Stimulated activated CD4-positive, alpha-beta T cell treated with anti-CD3 and anti-CD28 coated beads, Interleukin-2, amount 100 ng/mL, for 48 hours (primary cell): ENCODE results near the gene EZH2.

Experiments
- DNase-seq, 2 donors: peaks; one replicate each; pipeline ENCODE4 v3.0.0-alpha.2; 2020

The EZH2 gene

DNA sequence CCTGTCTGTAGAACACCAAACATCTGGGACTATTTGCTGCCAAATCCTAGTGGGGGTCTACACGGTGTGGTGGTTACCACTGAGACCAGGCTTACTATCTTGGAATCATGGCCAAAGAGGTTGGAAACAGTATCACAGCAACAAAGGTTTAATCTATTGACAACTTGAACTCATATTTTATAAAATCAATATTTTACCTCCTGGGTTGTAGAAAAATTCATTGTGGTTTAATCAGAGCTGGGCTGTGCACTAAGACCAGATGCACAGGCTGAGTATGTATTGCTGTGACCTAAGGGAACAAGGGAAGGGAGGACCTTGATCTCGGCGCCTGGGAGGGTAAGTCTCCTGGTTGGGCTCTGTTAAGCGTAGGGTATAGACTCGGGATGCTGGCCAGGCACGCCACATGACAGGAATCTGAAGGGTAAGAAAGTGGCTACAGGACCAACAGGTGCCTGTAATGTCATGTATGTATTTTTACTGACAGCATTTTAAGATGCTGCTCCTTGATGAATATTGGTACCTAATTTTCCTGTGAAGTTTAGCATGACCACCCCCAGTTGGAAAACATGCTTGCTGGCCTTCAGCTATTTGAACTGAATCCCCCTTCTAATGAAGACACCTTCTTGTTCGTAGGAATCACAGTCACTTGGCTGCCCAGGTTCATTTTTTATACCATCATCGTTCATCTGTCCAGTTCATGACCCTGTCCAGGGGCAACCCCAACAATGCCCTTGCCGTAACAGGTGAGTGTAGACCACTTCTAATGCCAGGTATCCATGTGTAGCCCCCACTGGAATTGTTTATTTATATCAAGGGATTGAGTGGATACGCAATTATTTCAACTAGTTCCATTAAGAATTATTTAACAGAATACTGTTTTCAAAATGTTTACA, 79.5 kb downstream of the EZH2 start:
- DNase-seq = no peak

DNA sequence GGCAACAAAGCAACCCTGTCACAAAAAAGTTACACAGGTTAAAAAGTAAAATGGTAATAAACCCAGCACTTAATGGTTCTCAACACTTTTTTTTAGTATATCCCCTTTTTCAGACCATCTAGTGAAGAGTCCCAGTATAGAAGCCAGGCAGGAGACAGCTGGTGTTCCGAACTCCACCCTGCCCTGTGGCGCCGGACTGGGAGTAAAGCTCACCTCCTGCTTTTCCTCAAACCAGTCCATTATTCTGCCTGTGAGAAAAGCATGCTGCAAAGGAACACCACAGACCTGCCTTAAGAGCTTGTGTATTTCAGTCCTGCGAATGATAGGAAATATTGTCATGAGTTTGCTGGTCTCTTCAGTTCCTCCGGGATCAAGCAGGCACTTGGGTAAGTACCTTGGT, 81.0 kb downstream of the EZH2 start:
- DNase-seq = no peak

DNA sequence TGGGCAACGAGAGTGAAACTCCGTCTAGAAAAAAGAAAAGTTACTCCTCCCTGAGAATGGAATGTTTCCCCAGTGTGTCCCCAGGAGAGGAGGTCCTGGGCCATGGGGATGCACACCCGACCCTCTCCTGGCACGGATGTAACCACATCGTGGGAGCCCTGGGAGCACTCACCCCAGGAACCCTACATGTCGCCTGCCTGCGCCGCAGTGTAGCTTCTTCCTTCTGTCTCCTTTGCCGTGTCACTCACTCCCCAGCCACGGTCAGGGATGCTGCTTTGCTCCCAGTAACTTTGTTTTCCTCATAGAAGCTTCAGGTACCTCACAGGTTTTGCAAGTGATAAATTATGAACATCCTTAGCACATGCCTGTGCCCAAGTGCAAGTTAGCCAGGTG, 82.0 kb downstream of the EZH2 start:
- no peak for DNase-seq

DNA sequence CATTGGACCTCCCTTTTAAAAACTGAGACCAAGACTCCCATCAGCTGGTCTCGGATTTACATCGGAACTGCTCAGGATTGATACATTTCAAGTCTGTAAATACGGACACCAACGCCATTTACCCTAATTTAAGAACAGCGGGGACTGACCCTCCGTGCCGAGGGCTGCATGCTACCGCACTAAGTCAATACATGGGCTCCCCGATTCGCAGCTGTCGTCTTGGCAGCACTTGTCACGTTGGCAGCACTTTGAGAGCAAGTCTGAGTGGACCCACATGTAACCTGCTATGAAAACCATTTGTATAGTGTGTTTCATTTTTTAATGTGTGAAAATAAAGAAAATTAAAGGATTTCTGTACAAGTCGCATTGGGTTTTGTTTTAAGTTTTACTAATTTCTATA, 83.4 kb downstream of the EZH2 start:
- no peak for DNase-seq

DNA sequence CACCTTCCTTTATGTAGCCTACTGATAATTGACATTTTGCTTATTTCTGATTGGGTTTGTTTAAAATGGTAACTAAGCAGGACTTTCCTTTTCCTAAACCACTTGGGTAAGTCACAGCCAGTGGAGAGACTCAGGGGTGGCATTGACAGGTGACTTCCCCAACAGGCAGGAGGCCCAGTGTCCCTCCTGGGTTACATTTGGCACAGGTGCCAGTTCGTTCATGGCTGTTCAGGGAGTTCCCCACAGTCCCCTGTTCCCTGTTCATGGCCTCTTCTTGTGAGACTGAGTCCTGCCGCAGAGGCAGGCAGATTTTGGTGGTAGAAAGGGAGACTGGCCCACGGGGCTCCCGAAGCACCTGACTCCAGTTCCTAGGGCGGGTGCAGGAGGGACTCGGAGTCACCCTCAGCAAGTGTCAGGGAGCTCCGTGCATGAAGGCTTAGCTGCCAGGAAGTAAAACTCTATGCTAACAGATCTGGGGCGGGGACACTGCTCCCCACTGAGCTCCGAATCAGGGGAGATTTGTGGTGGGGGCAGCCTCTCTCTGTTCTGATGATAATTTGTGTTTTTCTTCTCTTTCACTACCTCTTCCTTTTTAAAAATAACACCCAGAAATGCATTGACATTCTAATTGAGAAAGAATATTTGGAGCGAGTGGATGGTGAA, 84.1 kb downstream of the EZH2 start:
- no peak for DNase-seq

DNA sequence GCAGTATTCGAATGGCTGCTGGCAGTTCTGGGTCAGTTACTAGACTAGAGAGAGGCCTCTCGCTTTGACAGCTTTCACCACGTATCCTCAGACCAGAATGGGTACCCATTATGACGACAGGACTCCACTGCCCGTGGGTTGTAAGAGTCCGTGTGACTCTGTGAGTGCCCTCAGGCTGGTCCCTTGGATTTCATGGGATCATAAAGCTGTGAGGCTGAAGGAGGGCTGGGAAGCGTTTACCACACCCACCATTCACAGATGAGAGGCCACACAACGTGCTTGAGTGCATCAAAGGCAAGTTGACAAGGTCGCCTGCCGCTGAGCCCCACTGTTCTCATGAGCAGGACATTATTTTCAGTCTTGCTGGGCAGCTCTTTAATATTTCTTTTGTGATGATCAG, 87.2 kb downstream of the EZH2 start:
- no peak for DNase-seq

DNA sequence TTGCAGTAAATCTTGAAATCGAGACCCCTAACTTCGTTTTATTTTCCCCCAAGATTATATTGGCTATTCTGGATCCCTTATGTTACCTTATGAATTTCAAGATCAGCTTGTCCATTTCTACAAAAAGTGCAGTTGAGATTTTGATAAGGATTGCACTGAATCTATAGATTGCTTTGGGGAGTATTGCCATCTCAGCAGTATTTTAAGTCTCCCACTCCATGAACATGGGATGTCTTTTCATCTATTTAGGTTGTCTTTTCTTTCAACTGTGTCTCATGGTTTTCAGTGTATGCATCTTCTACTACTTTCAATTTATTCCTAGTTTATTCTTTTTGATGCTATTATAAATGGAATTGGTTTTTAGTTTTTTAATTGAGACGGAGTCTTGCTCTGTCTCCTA, 89.6 kb downstream of the EZH2 start:
- DNase-seq = no peak

DNA sequence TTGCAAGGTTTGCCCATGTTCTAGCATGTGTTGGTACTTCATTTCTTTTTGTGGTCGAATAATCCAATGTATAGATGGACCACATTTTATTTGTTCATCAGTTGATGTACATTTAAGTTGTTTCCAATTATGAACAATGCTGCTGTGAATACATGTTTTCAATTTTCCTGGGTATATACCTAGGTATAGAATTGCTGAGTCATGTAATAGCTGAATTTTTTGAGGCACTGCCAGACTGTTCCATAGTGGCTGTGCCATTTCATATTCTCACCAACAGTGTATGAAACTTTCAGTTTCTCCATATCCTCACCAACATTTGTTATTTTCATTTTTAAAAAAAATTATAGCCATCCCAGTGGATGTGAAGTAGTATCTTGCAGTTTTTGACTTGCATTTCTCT, 90.5 kb downstream of the EZH2 start:
- no peak for DNase-seq

DNA sequence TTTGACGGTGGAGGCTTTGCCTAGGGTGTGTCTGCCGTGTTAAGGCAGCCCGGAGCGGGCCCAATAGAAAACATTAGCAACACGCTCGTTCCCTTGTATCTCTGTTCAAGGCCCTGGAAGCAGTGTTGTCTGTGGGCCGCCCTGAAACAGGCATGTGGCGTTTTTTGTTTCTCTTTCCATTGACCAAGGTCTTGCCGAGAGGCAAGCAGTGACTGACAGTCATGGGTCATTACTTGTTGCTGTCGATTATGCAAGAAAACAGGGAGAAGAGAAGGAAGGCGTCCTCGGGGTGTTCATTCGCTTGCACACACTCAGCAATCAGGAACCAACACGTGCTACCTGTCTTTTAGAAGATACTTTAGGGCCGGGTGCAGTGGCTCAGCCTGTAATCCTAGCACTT, 92.5 kb downstream of the EZH2 start:
- DNase-seq = no peak

DNA sequence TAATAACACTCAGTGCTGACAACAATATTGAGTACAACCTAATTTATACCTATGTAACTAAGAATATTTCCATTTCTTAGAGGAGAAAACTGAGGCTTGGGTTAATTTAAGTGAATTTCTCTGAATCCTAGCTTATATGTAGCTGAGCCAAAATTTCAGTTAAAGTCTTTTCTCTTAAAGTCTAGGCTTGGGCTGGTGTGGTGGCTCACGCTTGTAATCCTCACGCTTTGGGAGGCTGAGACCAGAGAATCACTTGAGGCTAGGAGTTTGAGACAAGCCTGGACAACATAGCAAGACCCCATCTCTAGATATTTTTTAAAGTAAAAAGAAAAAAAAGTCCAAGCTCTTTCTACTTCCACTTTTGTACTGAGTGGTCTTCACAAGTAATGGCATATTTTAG, 93.2 kb downstream of the EZH2 start:
- DNase-seq = no peak

DNA sequence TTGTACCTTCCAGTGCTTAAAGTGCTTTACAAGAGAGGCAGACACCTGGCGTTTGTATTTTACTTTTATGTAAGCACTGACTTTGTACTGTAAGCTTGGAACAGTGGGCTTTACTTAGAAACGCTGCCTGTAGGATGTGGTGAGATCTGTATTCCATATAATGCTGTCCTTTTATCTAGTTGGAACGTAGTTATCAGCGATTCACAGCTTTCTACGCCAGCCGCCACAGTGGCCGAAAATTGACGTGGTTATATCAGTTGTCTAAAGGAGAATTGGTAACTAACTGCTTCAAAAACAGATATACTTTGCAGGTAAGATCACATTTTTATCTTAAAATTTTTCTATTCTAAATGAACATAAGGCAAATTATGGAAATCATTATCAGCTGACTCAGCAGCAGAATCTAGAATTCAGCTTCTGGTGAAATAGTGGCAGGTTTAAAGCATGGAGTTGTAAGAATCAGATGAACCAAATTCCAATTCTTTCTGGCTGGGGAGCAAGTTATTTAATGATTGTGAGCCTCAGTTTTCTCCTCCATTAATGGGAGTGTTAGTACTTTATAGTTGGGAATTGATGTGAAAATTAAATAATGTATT, 93.9 kb downstream of the EZH2 start:
- DNase-seq = no peak

DNA sequence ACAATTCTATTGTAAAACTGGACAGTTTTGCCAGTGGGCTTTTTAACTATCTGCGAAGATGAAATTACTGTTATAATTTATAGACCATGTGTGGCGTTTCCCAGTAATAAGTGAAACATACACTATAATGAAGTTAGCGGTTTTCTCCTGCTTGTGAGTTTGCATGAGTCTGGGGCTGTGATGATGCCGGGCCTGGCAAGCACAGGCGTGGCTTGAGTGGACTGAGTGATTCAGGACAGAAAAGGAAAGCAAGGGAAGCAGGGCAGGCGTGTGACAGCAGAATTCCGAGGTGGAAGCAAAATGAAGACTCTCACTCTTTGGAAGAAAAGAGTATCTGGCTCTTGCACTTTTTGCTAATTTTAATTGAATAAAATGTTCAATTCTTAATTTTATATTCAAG, 94.9 kb downstream of the EZH2 start:
- DNase-seq = no peak

DNA sequence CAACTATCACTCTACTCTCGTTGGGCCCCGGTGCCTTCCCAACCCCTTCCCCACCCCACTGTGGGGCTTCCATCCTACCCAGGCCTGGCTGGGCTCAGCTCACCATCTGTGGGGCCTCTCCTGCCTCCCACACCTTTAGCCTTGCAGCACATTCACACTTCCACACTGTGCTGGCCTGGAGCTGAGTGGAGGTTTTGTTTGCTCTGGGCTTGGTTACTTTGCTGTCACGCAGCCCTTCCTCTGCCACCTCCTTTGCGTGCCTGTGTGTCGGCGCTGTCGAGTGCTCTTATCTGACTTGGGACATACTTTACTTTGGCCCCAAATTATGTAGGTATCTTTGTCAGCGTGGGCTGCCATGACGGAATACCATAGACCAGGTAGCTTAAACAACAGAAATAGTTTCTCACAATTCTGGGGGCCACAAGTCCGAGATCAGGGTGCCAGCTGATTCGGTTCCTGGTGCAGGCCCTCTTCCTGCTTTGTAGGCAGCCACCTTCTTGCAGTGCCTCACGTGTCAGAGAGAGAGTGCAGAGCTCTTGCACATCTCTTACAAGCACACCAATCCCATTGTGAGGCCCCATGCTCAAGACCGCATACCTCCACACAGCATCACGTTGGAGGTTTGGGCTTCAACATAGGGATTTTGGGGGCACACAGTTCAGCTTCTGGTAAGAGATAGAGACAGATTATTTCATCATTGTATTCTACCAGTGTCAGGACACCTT, 96.4 kb downstream of the EZH2 start:
- no peak for DNase-seq

DNA sequence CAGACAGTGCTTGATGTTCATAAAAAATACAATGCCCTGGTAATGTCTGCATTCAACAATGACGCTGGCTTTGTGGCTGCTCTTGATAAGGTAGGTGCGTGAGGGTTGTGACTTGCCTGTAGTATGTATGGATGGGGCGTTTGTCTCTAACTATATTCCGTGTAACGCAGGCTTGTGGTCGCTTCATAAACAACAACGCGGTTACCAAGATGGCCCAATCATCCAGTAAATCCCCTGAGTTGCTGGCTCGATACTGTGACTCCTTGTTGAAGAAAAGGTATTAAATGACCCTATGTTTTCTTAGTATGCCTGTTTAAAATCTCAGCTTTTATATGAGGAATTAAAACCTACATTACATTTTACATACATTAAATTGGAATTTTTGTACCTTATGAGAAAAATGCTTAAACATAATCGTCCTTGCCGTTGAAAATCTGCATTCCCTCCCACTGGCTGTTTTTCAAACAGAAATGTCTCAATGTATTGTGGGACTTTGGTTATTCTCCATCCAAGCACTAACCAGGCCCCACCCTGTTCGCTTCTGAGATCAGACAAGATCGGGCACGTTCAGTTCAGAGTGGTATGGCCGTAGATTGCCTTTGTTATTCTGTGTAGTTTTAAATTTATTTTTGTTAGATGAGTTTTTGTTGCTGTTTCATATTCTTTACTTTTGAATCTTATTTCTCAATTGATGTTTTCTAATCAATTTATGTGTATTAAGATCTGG, 100.1 kb downstream of the EZH2 start:
- DNase-seq = no peak

DNA sequence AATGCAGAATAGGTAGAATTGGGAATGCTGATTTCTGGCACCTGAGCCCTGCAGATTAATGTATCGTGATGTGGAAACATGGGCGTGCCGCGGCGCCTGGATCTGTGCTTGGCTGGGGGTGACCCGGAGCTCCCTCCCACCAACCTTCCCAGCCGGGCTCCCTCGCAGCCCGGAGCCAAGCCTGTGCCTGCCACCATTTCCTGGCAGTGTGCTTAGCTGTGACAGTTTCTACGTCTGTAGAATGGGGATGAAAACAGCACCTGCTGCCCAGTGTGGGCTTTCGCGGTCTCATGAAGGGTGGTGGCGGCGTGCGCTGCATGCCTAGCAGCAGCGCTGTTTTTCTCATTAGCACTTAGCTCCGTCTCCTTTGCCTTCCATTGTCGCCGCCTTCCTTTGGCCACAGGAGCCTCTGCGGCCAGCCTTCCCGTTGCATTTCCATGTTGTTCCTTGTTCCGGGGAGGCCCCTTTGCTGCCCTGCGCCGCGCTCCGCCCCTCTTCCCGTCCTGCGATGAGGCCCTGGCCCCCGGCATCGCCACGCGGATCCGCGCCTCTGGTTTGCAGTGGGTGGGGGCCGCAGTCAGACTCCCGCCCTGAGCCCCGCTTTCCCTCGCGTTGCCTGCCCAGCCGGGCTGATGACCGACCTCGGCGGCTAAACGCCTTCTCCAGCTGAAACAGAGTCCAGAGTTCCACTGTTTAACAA, 101.2 kb downstream of the EZH2 start:
- DNase-seq = no peak

DNA sequence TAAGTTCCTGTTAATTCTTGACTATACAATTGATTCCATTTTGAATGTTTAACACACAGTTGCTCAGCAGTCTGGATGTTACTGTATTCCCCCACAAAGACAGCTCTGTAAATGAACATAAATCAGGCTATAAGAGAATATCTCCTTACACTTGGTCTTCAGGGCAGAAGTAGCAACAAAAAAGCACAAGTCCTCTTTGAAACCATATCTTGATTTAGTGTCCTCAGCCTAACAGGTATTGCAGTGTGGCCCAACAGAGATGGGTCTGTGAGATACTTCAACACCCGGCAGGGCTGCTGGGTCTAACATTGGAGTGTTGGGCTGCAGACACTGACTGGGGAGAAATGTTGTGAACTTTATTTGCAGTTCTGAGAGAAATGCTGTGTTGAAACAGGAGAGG, 109.6 kb downstream of the EZH2 start:
- no peak for DNase-seq

DNA sequence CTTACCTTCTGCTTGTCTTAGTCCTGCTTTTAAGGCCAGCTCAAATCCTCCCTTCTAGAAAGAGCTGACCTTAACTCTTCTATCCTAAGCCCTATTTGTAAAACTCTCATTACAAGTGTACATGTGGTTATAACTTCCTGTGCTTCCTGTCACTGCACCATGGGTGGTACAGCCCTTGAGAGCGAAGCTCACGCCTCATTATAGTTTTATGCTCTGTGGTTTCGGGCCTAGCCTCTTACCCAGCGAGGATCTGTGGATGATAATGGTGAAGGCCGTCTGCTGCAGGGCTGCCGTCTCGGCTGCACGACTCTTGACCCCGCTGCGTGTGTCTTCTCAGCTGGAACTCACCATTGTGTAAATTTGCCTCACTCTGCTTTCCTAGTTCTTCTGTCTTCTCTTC, 110.8 kb downstream of the EZH2 start:
- DNase-seq = no peak

DNA sequence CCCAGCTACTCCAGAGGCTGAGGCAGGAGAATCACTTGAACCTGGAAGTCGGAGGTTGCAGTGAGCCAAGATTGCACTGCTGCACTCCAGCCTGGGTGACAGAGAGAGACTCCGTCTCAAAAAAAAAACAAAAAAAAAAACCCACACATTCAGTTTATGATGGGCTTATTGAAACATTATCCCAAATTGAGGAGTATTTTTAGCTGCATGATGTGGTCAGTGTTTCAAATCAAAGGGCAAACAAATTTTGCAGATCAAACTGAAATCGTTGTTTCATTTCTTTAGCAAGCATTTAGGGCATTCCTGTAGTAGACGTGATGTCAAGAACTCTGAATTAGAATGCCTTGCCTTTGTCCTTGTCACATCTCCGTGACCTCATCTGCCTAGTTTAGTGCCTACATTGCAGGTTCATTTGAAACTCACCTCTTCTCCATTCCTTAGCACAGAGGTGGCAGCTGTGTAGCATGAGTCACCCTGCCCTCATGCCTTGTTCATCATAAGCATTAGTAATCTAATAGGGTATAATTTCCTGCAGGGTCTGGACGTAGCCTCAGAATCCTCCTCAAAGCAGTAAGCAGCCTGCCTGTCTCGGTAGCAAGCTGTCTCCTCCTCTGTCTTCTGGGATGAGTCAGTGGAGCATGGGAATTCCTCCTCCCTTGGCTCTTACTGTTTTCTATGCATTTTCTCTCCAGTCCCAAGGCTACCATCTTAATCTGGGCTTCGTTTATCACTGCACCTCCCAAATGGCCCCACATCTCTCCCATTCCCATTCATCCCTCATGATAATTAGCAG, 111.6 kb downstream of the EZH2 start:
- DNase-seq = peak; percentile 10 to 18

DNA sequence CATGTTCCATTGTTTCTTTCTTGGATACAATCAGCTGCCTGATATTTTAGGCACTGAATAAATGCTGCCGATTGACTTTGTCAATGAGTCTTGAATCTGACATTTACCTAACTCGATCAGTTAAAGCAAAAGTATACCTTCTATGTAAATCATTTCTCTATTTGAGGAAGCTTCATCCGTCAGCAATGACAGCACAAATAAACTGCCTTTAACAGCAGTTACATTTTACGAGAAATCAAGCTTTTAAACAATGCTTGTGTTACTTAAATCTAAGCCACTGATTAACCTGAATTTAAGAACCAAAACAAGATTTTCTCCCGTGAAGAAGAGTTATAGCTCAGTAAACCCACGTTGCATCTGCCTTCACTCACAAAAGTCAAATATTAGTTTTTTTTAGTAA, 114.1 kb downstream of the EZH2 start:
- no peak for DNase-seq

DNA sequence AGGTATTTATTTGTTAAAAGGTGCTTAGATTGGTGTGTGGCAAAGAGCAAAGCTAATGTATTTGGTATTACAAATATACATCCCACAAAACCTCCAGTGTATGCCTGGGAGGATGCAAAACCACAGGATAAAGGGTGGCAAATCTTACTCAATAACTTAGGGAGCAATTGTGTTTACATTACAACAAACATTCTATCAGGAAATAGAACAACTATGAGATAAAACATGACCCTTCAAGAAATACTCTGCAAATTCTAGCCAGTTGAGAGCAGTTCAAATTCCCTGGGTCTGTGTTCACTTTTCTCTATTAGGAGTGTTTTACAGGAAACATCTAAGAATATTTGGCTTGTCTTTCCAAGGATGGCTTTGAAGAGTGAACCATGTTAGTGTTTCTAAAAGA, 120.5 kb downstream of the EZH2 start:
- no peak for DNase-seq
